K562 (cell line): Measurements from ENCODE around the gene KCNK2.

Experiments
- GATA2 ChIP-seq: sonication (generic); formaldehyde crosslinking; IDR thresholded peaks from 2 replicates; pipeline ENCODE4 v1.4.0; 2020; ENCODE audit warnings: mild to moderate bottlenecking, missing genetic modification reagents
- ILK ChIP-seq: fragments of 450-650 bp; IDR thresholded peaks from 2 replicates; pipeline ENCODE4 v1.6.1; 2016; ENCODE audit warnings: missing genetic modification characterization, low read depth, mild to moderate bottlenecking, missing compliant biosample characterization, moderate library complexity, borderline replicate concordance
- XRCC3 ChIP-seq: fragments of 450-650 bp; IDR thresholded peaks from 2 replicates; pipeline ENCODE4 v1.6.1; 2017; ENCODE audit warnings: mild to moderate bottlenecking, moderate library complexity
- TF ChIP-seq, protein P1 (sequence below): fragments of 200-800 bp; sonication (Bioruptor generic); IDR thresholded peaks from 2 replicates; pipeline ENCODE4 v1.6.1; 2016; ENCODE audit warnings: missing genetic modification characterization, missing compliant biosample characterization

DNA sequence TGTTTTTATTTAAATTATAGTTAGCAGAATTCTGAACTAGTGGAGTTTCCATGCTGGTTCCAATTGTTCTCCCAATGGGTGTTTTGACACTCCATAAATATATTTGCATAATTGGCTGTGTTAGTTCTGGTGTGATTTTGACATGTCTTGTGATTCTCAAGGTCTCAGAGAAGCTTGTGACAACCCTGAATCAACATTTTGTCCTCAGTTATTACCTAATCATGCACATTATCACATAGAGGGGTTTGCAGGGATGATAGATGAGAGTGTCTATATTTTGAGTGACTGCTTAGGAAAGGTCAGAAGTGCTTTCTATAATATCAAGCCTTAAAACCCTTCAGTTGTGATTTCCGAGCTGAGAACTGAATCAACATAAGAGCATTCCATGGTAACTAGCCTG, 11.5 kb upstream of the KCNK2 start:
- TF ChIP-seq, protein P1, sequence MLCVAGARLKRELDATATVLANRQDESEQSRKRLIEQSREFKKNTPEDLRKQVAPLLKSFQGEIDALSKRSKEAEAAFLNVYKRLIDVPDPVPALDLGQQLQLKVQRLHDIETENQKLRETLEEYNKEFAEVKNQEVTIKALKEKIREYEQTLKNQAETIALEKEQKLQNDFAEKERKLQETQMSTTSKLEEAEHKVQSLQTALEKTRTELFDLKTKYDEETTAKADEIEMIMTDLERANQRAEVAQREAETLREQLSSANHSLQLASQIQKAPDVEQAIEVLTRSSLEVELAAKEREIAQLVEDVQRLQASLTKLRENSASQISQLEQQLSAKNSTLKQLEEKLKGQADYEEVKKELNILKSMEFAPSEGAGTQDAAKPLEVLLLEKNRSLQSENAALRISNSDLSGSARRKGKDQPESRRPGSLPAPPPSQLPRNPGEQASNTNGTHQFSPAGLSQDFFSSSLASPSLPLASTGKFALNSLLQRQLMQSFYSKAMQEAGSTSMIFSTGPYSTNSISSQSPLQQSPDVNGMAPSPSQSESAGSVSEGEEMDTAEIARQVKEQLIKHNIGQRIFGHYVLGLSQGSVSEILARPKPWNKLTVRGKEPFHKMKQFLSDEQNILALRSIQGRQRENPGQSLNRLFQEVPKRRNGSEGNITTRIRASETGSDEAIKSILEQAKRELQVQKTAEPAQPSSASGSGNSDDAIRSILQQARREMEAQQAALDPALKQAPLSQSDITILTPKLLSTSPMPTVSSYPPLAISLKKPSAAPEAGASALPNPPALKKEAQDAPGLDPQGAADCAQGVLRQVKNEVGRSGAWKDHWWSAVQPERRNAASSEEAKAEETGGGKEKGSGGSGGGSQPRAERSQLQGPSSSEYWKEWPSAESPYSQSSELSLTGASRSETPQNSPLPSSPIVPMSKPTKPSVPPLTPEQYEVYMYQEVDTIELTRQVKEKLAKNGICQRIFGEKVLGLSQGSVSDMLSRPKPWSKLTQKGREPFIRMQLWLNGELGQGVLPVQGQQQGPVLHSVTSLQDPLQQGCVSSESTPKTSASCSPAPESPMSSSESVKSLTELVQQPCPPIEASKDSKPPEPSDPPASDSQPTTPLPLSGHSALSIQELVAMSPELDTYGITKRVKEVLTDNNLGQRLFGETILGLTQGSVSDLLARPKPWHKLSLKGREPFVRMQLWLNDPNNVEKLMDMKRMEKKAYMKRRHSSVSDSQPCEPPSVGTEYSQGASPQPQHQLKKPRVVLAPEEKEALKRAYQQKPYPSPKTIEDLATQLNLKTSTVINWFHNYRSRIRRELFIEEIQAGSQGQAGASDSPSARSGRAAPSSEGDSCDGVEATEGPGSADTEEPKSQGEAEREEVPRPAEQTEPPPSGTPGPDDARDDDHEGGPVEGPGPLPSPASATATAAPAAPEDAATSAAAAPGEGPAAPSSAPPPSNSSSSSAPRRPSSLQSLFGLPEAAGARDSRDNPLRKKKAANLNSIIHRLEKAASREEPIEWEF (CRISPR knock-in tag) = no peak
- TF ChIP-seq XRCC3 (no peak), GATA2 (CRISPR knock-in tag) (no peak), ILK (tag) (no peak)
